ENCODE results near the gene RRAS.

DNA sequence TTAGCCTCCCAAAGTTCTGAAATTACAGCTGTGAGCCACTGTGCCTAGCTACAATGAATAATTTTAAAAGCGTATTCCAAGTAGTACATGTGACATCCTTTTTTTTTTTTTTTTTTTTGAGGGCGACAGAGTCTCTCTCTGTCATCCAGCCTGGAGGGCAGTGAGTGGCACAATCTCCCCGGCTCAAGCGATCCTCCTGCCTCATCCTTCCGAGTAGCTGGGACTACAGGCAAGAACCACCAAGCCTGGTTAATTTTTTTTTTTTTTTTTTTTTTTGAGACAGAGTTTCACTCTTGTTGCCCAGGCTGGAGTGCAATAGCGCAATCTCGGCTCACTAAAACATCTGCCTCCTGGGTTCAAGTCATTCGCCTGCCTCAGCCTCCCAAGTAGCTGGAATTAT is 52.7 kb downstream of the RRAS start:
- TF ChIP-seq, protein P1, sequence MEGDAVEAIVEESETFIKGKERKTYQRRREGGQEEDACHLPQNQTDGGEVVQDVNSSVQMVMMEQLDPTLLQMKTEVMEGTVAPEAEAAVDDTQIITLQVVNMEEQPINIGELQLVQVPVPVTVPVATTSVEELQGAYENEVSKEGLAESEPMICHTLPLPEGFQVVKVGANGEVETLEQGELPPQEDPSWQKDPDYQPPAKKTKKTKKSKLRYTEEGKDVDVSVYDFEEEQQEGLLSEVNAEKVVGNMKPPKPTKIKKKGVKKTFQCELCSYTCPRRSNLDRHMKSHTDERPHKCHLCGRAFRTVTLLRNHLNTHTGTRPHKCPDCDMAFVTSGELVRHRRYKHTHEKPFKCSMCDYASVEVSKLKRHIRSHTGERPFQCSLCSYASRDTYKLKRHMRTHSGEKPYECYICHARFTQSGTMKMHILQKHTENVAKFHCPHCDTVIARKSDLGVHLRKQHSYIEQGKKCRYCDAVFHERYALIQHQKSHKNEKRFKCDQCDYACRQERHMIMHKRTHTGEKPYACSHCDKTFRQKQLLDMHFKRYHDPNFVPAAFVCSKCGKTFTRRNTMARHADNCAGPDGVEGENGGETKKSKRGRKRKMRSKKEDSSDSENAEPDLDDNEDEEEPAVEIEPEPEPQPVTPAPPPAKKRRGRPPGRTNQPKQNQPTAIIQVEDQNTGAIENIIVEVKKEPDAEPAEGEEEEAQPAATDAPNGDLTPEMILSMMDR (IDR thresholded peaks at IDR 0.05 in 2 of 3, conservative IDR thresholded peaks at IDR 0.05 in 1 of 3; ENCODE audit: borderline replicate concordance in 1 of 3, insufficient read depth in 1 of 3, low read depth in 2 of 3, low read length in 2 of 3), result no peak
- TF ChIP-seq EZH2phosphoT487 (IDR thresholded peaks at IDR 0.05; ENCODE audit: borderline replicate concordance) (no peak), ZFX (IDR thresholded peaks at IDR 0.05) (no peak), POLR2AphosphoS5 (IDR thresholded peaks at IDR 0.05; ENCODE audit: low read depth, low read length) (no peak), TCF7L2 (IDR thresholded peaks at IDR 0.05; ENCODE audit: borderline replicate concordance, extremely low read depth, insufficient read depth, insufficient read length) (no peak), POLR2A (IDR thresholded peaks at IDR 0.05; ENCODE audit: borderline replicate concordance, extremely low read depth, insufficient read depth, insufficient read length) (no peak), EZH2 (IDR thresholded peaks at IDR 0.05) (no peak), RAD21 (IDR thresholded peaks at IDR 0.05; ENCODE audit: low read depth) (no peak), ZNF274 (IDR thresholded peaks at IDR 0.05; ENCODE audit: low read depth, low read length) (no peak), YY1 (IDR thresholded peaks at IDR 0.05; ENCODE audit: extremely low read depth, insufficient replicate concordance, low read depth, low read length) (no peak), SIN3A (IDR thresholded peaks at IDR 0.05; ENCODE audit: low read depth) (no peak), ELF1 (IDR thresholded peaks at IDR 0.05; ENCODE audit: borderline replicate concordance, low read depth) (no peak)
- TF ChIP-seq, protein P2, sequence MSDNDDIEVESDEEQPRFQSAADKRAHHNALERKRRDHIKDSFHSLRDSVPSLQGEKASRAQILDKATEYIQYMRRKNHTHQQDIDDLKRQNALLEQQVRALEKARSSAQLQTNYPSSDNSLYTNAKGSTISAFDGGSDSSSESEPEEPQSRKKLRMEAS (IDR thresholded peaks at IDR 0.05), result no peak
- TF ChIP-seq, protein P3, sequence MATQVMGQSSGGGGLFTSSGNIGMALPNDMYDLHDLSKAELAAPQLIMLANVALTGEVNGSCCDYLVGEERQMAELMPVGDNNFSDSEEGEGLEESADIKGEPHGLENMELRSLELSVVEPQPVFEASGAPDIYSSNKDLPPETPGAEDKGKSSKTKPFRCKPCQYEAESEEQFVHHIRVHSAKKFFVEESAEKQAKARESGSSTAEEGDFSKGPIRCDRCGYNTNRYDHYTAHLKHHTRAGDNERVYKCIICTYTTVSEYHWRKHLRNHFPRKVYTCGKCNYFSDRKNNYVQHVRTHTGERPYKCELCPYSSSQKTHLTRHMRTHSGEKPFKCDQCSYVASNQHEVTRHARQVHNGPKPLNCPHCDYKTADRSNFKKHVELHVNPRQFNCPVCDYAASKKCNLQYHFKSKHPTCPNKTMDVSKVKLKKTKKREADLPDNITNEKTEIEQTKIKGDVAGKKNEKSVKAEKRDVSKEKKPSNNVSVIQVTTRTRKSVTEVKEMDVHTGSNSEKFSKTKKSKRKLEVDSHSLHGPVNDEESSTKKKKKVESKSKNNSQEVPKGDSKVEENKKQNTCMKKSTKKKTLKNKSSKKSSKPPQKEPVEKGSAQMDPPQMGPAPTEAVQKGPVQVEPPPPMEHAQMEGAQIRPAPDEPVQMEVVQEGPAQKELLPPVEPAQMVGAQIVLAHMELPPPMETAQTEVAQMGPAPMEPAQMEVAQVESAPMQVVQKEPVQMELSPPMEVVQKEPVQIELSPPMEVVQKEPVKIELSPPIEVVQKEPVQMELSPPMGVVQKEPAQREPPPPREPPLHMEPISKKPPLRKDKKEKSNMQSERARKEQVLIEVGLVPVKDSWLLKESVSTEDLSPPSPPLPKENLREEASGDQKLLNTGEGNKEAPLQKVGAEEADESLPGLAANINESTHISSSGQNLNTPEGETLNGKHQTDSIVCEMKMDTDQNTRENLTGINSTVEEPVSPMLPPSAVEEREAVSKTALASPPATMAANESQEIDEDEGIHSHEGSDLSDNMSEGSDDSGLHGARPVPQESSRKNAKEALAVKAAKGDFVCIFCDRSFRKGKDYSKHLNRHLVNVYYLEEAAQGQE (IDR thresholded peaks at IDR 0.05; ENCODE audit: low read depth), result no peak

Data from HCT116 (cell line).